Mesendoderm (in vitro differentiated cells): ENCODE data around the gene IGF1R.

Source experiments
- DNase-seq: peaks from one replicate; pipeline ENCODE4 v3.0.0; 2013
- H2AK5ac ChIP-seq: 2 replicates; pipeline ENCODE4 v1.6.1; 2013; ENCODE audit warnings: low read length, inconsistent platforms
- H2BK120ac ChIP-seq: 2 replicates; pipeline ENCODE4 v1.6.1; 2013; ENCODE audit warnings: low read depth, mild to moderate bottlenecking, low read length, moderate library complexity, mixed read lengths
- H2BK15ac ChIP-seq: replicated peaks from 2 replicates; pipeline ENCODE4 v1.6.1; 2013; ENCODE audit warnings: low read depth, mild to moderate bottlenecking, moderate library complexity
- H2BK5ac ChIP-seq: 2 replicates; pipeline ENCODE4 v1.6.1; 2013; ENCODE audit warnings: low read length, inconsistent platforms
- H3K18ac ChIP-seq: 2 replicates; pipeline ENCODE4 v1.6.1; 2013; ENCODE audit warnings: mild to moderate bottlenecking, low read length, mixed read lengths
- H3K23ac ChIP-seq: one replicate; pipeline ENCODE4 v1.6.1; 2013; ENCODE audit warnings: low read length
- H3K27ac ChIP-seq: 2 replicates; pipeline ENCODE4 v1.5.1; 2013; ENCODE audit warnings: low read depth, mild to moderate bottlenecking, inconsistent platforms, low read length, moderate library complexity
- H3K27me3 ChIP-seq: 2 replicates; pipeline ENCODE4 v1.6.1; 2013; ENCODE audit warnings: low read length, control low read depth, mild to moderate bottlenecking, inconsistent platforms; ENCODE audit not compliant: insufficient read depth, poor library complexity
- H3K36me3 ChIP-seq: 2 replicates; pipeline ENCODE4 v1.6.1; 2013; ENCODE audit warnings: low read length, inconsistent platforms; ENCODE audit not compliant: control insufficient read depth, insufficient read depth
- H3K4ac ChIP-seq: one replicate; pipeline ENCODE4 v1.6.1; 2013; ENCODE audit warnings: low read depth, mild to moderate bottlenecking, low read length, moderate library complexity
- H3K4me1 ChIP-seq: 2 replicates; pipeline ENCODE4 v1.6.1; 2013; ENCODE audit warnings: low read depth, low read length, inconsistent platforms; ENCODE audit not compliant: control insufficient read depth
- H3K4me2 ChIP-seq: 2 replicates; pipeline ENCODE4 v1.6.1; 2013; ENCODE audit warnings: low read length
- H3K4me3 ChIP-seq: 2 replicates; pipeline ENCODE4 v1.5.1; 2013; ENCODE audit warnings: mild to moderate bottlenecking, low read length
- H3K56ac ChIP-seq: one replicate; pipeline ENCODE4 v1.6.1; 2013; ENCODE audit warnings: low read length
- H3K79me1 ChIP-seq: 2 replicates; pipeline ENCODE4 v1.6.1; 2013; ENCODE audit warnings: low read length, inconsistent platforms
- H3K79me2 ChIP-seq: 2 replicates; pipeline ENCODE4 v1.6.1; 2013; ENCODE audit warnings: mild to moderate bottlenecking, low read length; ENCODE audit not compliant: control insufficient read depth, insufficient read depth
- H3K9ac ChIP-seq: 2 replicates; pipeline ENCODE4 v1.6.1; 2013; ENCODE audit warnings: low read length, inconsistent platforms
- H4K5ac ChIP-seq: one replicate; pipeline ENCODE4 v1.6.1; 2013; ENCODE audit warnings: low read length
- H4K8ac ChIP-seq: one replicate; pipeline ENCODE4 v1.6.1; 2013; ENCODE audit warnings: low read depth, mild to moderate bottlenecking, control low read depth, low read length, moderate library complexity
- WGBS: extraction: QIAGEN DNeasy Blood & Tissue Kit; methylation state at CpG from one replicate; pipeline ENCODE4 v1.1.7; 2013; ENCODE audit warnings: low lambda C conversion rate, missing lambda C conversion rate; ENCODE audit not compliant: insufficient coverage; ENCODE audit errors: extremely low coverage; 5-methylcytosine and 5-hydroxymethylcytosine counted together

The IGF1R gene

GRCh38 chr15:98782801-98783200 lies 134.5 kb downstream of the IGF1R start:
- Histone ChIP-seq H3K27ac (no peak overlapping the region), H3K36me3 (no peaks in the 10 kb centered on the region), H3K27me3 (no peaks in the 10 kb centered on the region), H3K9ac (no peak overlapping the region), H4K5ac (no peak overlapping the region), H3K4me3 (no peak overlapping the region), H3K4me2 (no peak overlapping the region), H3K56ac (no peak overlapping the region), H2BK120ac (no peak overlapping the region), H3K4me1 (peaks cover 9% of the 10 kb centered on the region), H3K18ac (no peak overlapping the region), H4K8ac (no peak overlapping the region), H2AK5ac (no peak overlapping the region), H2BK15ac (no peak overlapping the region), H2BK5ac (no peak overlapping the region), H3K4ac (no peak overlapping the region), H3K79me1 (peaks cover 7% of the 10 kb centered on the region), H3K23ac (no peak overlapping the region), H3K79me2 (peaks cover 45% of the 10 kb centered on the region)
- no peak for DNase-seq
- no CpG with 5 or more reads among the region's 1 CpG for WGBS

DNA sequence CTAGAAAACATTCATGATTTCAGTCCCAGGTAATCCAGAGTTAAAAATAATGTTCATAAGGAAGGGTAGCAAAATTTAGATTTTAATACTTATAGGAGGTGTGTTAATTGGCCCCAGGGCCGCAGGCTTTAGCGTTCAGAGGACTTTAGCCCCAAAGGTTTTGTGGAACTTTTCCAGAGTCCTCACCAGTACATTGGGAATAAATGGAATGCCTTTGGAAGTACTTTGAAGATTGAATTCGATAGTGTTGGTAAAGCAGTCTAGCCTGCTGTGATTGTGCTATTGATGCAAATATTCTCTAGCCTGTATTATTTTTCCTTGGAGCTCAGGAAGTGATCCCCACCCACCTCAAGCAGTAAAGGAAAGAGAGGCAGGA lies 137.1 kb downstream of the IGF1R start:
- Histone ChIP-seq H3K4me2 (no peak overlapping the region), H3K4ac (no peak overlapping the region), H3K27ac (no peak overlapping the region), H4K5ac (no peak overlapping the region), H3K56ac (no peak overlapping the region), H3K4me1 (peaks cover 11% of the 10 kb centered on the region), H4K8ac (no peak overlapping the region), H3K79me1 (peaks cover 13% of the 10 kb centered on the region), H3K18ac (no peak overlapping the region), H3K9ac (no peak overlapping the region), H2BK15ac (no peak overlapping the region), H3K4me3 (no peak overlapping the region), H3K79me2 (peaks cover 61% of the 10 kb centered on the region), H2BK120ac (no peak overlapping the region), H2AK5ac (no peak overlapping the region), H3K23ac (no peak overlapping the region), H3K27me3 (no peaks in the 10 kb centered on the region), H2BK5ac (no peak overlapping the region), H3K36me3 (no peaks in the 10 kb centered on the region)
- no peak for DNase-seq
- no CpG with 5 or more reads among the region's 3 CpGs for WGBS

- Histone ChIP-seq H3K4me1 (peaks cover 11% of the 10 kb centered on the region), H3K27ac (no peak overlapping the region), H2BK5ac (no peak overlapping the region)
Measured at GRCh38 chr15:98785807-98786621, 137.7 kb downstream of the IGF1R start.

GRCh38 chr15:98786717-98787116 lies 138.4 kb downstream of the IGF1R start:
- Histone ChIP-seq H2BK5ac (no peak overlapping the region), H4K8ac (no peak overlapping the region), H3K23ac (no peak overlapping the region), H3K36me3 (no peaks in the 10 kb centered on the region), H3K27ac (no peak overlapping the region), H3K79me1 (peaks cover 13% of the 10 kb centered on the region), H3K4me1 (peaks cover 14% of the 10 kb centered on the region), H3K9ac (no peak overlapping the region), H3K18ac (no peak overlapping the region), H4K5ac (no peak overlapping the region), H3K56ac (no peak overlapping the region), H3K4me2 (no peak overlapping the region), H3K79me2 (peaks cover 60% of the 10 kb centered on the region), H2BK120ac (no peak overlapping the region), H3K27me3 (no peaks in the 10 kb centered on the region), H3K4me3 (no peak overlapping the region), H3K4ac (no peak overlapping the region), H2AK5ac (no peak overlapping the region), H2BK15ac (no peak overlapping the region)
- no CpG with 5 or more reads among the region's 9 CpGs for WGBS
- DNase-seq, result no peak

More at GRCh38 chr15:98785807-98786621, 137.7 kb downstream of the IGF1R start:
- H3K18ac ChIP-seq, result no peak overlapping the region
- no CpG with 5 or more reads among the region's 9 CpGs for WGBS
- H3K36me3 ChIP-seq, result no peaks in the 10 kb centered on the region
- no peak overlapping the region for H3K4me2 ChIP-seq
- no peak overlapping the region for H2BK120ac ChIP-seq
- H3K23ac ChIP-seq, result no peak overlapping the region
- no peak overlapping the region for H4K8ac ChIP-seq
- no peak overlapping the region for H3K4me3 ChIP-seq
- H3K56ac ChIP-seq, result peak overlapping the region; percentile 29
- H3K27me3 ChIP-seq, result no peaks in the 10 kb centered on the region
- peaks cover 13% of the 10 kb centered on the region for H3K79me1 ChIP-seq
- H4K5ac ChIP-seq, result no peak overlapping the region
- H3K4ac ChIP-seq, result no peak overlapping the region
- DNase-seq, result peak; percentile 80
- no peak overlapping the region for H2BK15ac ChIP-seq
- no peak overlapping the region for H3K9ac ChIP-seq
- peaks cover 59% of the 10 kb centered on the region for H3K79me2 ChIP-seq
- no peak overlapping the region for H2AK5ac ChIP-seq

DNA sequence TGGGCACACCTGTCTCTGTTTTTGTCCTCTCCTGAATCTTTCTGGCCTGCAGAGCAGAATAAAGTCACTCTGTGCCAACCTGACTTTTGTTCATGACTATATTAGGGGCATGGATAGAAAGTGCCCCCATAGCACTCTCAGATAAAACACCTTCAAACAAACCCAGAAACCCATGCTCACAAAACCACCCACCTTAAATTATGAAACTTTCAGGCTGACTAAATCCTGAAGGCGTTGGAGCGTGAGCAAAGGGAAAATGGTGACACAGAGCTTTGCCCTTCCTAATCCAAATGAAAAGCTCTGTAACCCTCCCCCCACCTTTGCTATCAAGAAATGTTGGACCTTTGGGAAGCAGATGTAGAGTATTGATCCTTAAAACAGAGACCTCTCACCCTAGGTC lies 138.9 kb downstream of the IGF1R start:
- DNase-seq, result no peak
- Histone ChIP-seq H3K56ac (no peak overlapping the region), H3K27ac (no peak overlapping the region), H2BK120ac (no peak overlapping the region), H3K79me2 (peaks cover 59% of the 10 kb centered on the region), H3K4me3 (no peak overlapping the region), H2BK15ac (no peak overlapping the region), H4K8ac (no peak overlapping the region), H4K5ac (no peak overlapping the region), H3K79me1 (peaks cover 13% of the 10 kb centered on the region), H3K18ac (no peak overlapping the region), H3K4ac (no peak overlapping the region), H3K9ac (no peak overlapping the region), H3K23ac (no peak overlapping the region), H3K4me1 (peaks cover 15% of the 10 kb centered on the region), H3K4me2 (no peak overlapping the region), H3K27me3 (no peaks in the 10 kb centered on the region), H3K36me3 (no peaks in the 10 kb centered on the region), H2BK5ac (no peak overlapping the region), H2AK5ac (no peak overlapping the region)
- no CpG with 5 or more reads among the region's 2 CpGs for WGBS
